ENCODE measurements around the gene ZNF486. TPM values are rescaled to one million over a fixed set of nuclear protein-coding genes. Genes with fewer than 3 reads are reported as not detected.
"Not testable (repeated sequence)": the region's sequence is repeated elsewhere in the genome, so short reads cannot be mapped to it uniquely, and the experiment has no call there.

Gene ZNF486
- total RNA-seq, 1 experiment from 2014 or later: 0.66 TPM

- no peak for TF ChIP-seq CTCF (IDR thresholded peaks at IDR 0.05; ENCODE audit: insufficient read depth in 1 of 2, low read depth in 1 of 2, low read length in 1 of 2, severe bottlenecking in 1 of 2, unreplicated experiment in 1 of 2)
- no TSS peak for BruUV-seq (replicated peaks)
- Histone ChIP-seq H3K4me3 (ENCODE audit: low read depth, low read length) (no peak overlapping the region), H3K27me3 (replicated peaks; ENCODE audit: control insufficient read depth, insufficient read depth, low read length) (no peaks in the 10 kb centered on the region), H3K36me3 (ENCODE audit: control insufficient read depth, insufficient read depth, low read length) (no peaks in the 10 kb centered on the region), H3K9me3 (no peaks in the 10 kb centered on the region), H3K4me1 (no peaks in the 10 kb centered on the region)
- Mint-ChIP-seq H3K4me1 (ENCODE audit: low read depth, unreplicated experiment) (no peaks in the 10 kb centered on the region), H3K36me3 (ENCODE audit: insufficient read depth, unreplicated experiment) (peaks cover 7% of the 10 kb centered on the region), H3K4me3 (ENCODE audit: unreplicated experiment) (no peak overlapping the region), H3K27me3 (ENCODE audit: insufficient read depth, unreplicated experiment) (no peaks in the 10 kb centered on the region), H3K9me3 (ENCODE audit: unreplicated experiment) (peaks cover 15% of the 10 kb centered on the region), H3K27ac (ENCODE audit: unreplicated experiment) (no peak overlapping the region)
- DNase-seq: no peak
- intact Hi-C loops (cut with micrococcal nuclease; ENCODE audit: unreplicated experiment): no loop called here
- POLR2A ChIA-PET: no interaction called here
- CTCF ChIA-PET: no interaction called here
These were observed 15.3 kb upstream of the ZNF486 start for GRCh38 chr19:20151617-20152145.

GRCh38 chr19:20152506-20152905 lies 14.5 kb upstream of the ZNF486 start:
- H3K36me3 Mint-ChIP-seq (ENCODE audit: insufficient read depth, unreplicated experiment); H3K4me3 Mint-ChIP-seq (ENCODE audit: unreplicated experiment); H3K36me3 ChIP-seq (ENCODE audit: control insufficient read depth, insufficient read depth, low read length); H3K4me1 Mint-ChIP-seq (ENCODE audit: low read depth, unreplicated experiment); H3K27ac Mint-ChIP-seq (ENCODE audit: unreplicated experiment); DNase-seq; intact Hi-C loops (cut with micrococcal nuclease; ENCODE audit: unreplicated experiment); H3K4me3 ChIP-seq (ENCODE audit: low read depth, low read length); H3K27me3 ChIP-seq (replicated peaks; ENCODE audit: control insufficient read depth, insufficient read depth, low read length); CTCF ChIA-PET; H3K4me1 ChIP-seq; H3K9me3 ChIP-seq; BruUV-seq (replicated peaks); H3K27me3 Mint-ChIP-seq (ENCODE audit: insufficient read depth, unreplicated experiment); POLR2A ChIA-PET: not testable (repeated sequence)
- peaks cover 15% of the 10 kb centered on the region for H3K9me3 Mint-ChIP-seq (ENCODE audit: unreplicated experiment)

GRCh38 chr19:20153281-20153680 lies 13.7 kb upstream of the ZNF486 start:
- CTCF ChIA-PET: no interaction called here
- no peak for TF ChIP-seq CTCF (IDR thresholded peaks at IDR 0.05; ENCODE audit: insufficient read depth in 1 of 2, low read depth in 1 of 2, low read length in 1 of 2, severe bottlenecking in 1 of 2, unreplicated experiment in 1 of 2)

GRCh38 chr19:20154636-20155035 lies 12.4 kb upstream of the ZNF486 start:
- H3K9me3 Mint-ChIP-seq (ENCODE audit: unreplicated experiment): peaks cover 32% of the 10 kb centered on the region
- Histone ChIP-seq H3K9me3 (no peaks in the 10 kb centered on the region), H3K36me3 (ENCODE audit: control insufficient read depth, insufficient read depth, low read length) (no peaks in the 10 kb centered on the region), H3K27me3 (replicated peaks; ENCODE audit: control insufficient read depth, insufficient read depth, low read length) (no peaks in the 10 kb centered on the region), H3K4me3 (ENCODE audit: low read depth, low read length) (no peak overlapping the region), H3K4me1 (no peaks in the 10 kb centered on the region)
- H3K4me1 Mint-ChIP-seq (ENCODE audit: low read depth, unreplicated experiment): no peaks in the 10 kb centered on the region
- DNase-seq: no peak
- H3K36me3 Mint-ChIP-seq (ENCODE audit: insufficient read depth, unreplicated experiment): peaks cover 7% of the 10 kb centered on the region
- no peak overlapping the region for H3K27ac Mint-ChIP-seq (ENCODE audit: unreplicated experiment)
- BruUV-seq (replicated peaks): no TSS peak
- POLR2A ChIA-PET: no interaction called here
- no peaks in the 10 kb centered on the region for H3K27me3 Mint-ChIP-seq (ENCODE audit: insufficient read depth, unreplicated experiment)
- intact Hi-C loops (cut with micrococcal nuclease; ENCODE audit: unreplicated experiment): no loop called here
- no peak for TF ChIP-seq CTCF (IDR thresholded peaks at IDR 0.05; ENCODE audit: insufficient read depth in 1 of 2, low read depth in 1 of 2, low read length in 1 of 2, severe bottlenecking in 1 of 2, unreplicated experiment in 1 of 2)
- CTCF ChIA-PET: no interaction called here
- H3K4me3 Mint-ChIP-seq (ENCODE audit: unreplicated experiment): no peak overlapping the region

More at GRCh38 chr19:20153281-20153680, 13.7 kb upstream of the ZNF486 start:
- no TSS peak for BruUV-seq (replicated peaks)
- no peaks in the 10 kb centered on the region for H3K4me1 Mint-ChIP-seq (ENCODE audit: low read depth, unreplicated experiment)
- POLR2A ChIA-PET: no interaction called here
- H3K4me1 ChIP-seq: no peaks in the 10 kb centered on the region
- no peaks in the 10 kb centered on the region for H3K9me3 ChIP-seq
- H3K36me3 ChIP-seq (ENCODE audit: control insufficient read depth, insufficient read depth, low read length): no peaks in the 10 kb centered on the region
- no peak overlapping the region for H3K27ac Mint-ChIP-seq (ENCODE audit: unreplicated experiment)
- H3K4me3 ChIP-seq (ENCODE audit: low read depth, low read length): no peak overlapping the region
- no peak overlapping the region for H3K4me3 Mint-ChIP-seq (ENCODE audit: unreplicated experiment)
- peaks cover 7% of the 10 kb centered on the region for H3K36me3 Mint-ChIP-seq (ENCODE audit: insufficient read depth, unreplicated experiment)
- H3K27me3 ChIP-seq (replicated peaks; ENCODE audit: control insufficient read depth, insufficient read depth, low read length): no peaks in the 10 kb centered on the region
- DNase-seq: no peak
- H3K9me3 Mint-ChIP-seq (ENCODE audit: unreplicated experiment): peaks cover 18% of the 10 kb centered on the region
- intact Hi-C loops (cut with micrococcal nuclease; ENCODE audit: unreplicated experiment): no loop called here
- H3K27me3 Mint-ChIP-seq (ENCODE audit: insufficient read depth, unreplicated experiment): no peaks in the 10 kb centered on the region

All from Caco-2 (cell line).